ENCODE data around the gene FBXO24.

DNA sequence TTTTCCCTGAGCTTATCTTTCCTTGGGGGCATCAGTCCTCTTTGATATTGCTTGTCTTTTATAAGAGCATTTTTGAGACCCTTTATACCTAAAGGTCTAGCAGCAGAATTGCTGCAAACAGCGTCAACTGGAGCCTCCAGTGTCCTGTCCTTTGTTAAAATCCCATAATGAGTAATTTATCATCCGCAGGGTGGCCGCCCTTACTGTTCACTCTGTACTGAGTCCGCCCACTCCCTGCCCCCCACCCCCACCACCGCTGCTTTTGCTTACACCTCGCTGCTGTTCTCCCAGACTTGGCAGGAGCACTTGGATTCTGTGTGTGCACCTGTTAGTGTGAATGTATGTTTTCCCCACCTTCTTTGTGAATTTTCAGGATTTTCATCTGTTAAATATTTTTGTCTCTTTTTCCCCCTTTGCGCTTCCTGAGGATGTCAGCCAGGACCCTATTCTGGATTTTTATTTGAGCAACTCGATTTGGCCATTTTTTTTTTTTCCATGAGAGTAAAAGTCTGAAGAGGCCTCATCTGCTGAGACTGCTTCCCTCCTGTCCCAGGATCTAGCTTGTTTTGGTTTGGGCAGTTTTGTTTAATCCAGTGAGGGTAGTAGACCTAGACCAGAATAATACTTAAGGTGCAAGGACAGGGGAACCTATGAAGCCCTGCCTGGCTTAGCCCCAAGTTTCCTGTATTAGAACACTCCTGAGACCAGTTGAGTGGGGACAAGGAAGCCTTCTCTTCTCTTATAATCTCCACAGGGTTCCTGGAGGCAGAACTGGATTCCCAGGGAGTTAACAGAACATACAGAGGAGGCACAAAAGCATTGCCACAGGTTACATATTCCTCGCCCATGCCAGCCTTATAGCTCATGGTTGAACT is 39.0 kb upstream of the FBXO24 start:
- TF ChIP-seq CTCF (IDR thresholded peaks at IDR 0.05) = no peak
- TF ChIP-seq POLR2A (IDR thresholded peaks at IDR 0.05) = no peak
- TF ChIP-seq EP300 (IDR thresholded peaks at IDR 0.05) = no peak

Measured in suprapubic skin (tissue), 3 donors.